Nephron (organoid): Measurements from ENCODE around the gene AGR2.

Experiments
- H3K27ac Mint-ChIP-seq, 3 experiments: 2 replicates each; pipeline ENCODE4 v1.8.0; 2020; ENCODE audit warnings: mixed read lengths in 3 of 3, mild to moderate bottlenecking in 2 of 3, moderate library complexity in 1 of 3
- H3K27me3 Mint-ChIP-seq: 2 replicates; pipeline ENCODE4 v1.8.0; 2021; ENCODE audit warnings: low read depth, mild to moderate bottlenecking, moderate library complexity, mixed read lengths
- H3K36me3 Mint-ChIP-seq: 2 replicates; pipeline ENCODE4 v1.8.0; 2020; ENCODE audit warnings: low read depth, mixed read lengths
- H3K4me1 Mint-ChIP-seq: 2 replicates; pipeline ENCODE4 v1.8.0; 2020; ENCODE audit warnings: mixed read lengths
- H3K4me3 Mint-ChIP-seq, 3 experiments: 2 replicates each; pipeline ENCODE4 v1.8.0; 2020; ENCODE audit warnings: mild to moderate bottlenecking in 3 of 3, mixed read lengths in 3 of 3, moderate library complexity in 2 of 3
- H3K9me3 Mint-ChIP-seq: 2 replicates; pipeline ENCODE4 v1.8.0; 2020; ENCODE audit warnings: mixed read lengths
- TF ChIP-seq, protein P1 (sequence below), 3 experiments: fragments of 200-600 bp; sonication (generic); IDR thresholded peaks; one replicate each; pipeline ENCODE4 v1.5.0; 2021; ENCODE audit warnings: antibody characterized with exemption in 3 of 3; ENCODE audit not compliant: unreplicated experiment in 3 of 3

AGR2 gene

DNA sequence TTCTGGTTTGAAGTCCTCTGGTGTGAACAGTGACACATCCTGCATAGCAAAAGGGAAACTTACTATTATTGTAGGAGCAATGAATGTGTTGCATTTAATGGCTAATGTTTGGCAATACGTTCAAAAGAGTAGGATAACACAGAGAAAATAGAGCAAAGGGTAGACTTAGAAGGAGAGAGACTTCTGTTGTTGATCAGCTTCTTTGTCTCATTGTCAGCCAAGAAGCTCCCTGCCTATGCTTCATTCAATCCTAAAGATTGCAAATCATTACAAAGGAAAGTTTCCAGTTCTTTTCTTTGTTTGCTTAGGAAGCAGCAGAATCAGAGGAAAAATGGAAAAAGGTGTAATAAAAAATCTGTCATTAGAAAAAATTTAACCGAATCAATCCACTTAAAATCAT is 59.2 kb downstream of the AGR2 start:
- Mint-ChIP-seq H3K9me3 (no peaks in the 10 kb centered on the region), H3K4me1 (peaks cover 11% of the 10 kb centered on the region), H3K4me3 (no peak overlapping the region), H3K27ac (no peak overlapping the region), H3K36me3 (no peaks in the 10 kb centered on the region), H3K27me3 (peaks cover 21% of the 10 kb centered on the region)
- TF ChIP-seq, protein P1, sequence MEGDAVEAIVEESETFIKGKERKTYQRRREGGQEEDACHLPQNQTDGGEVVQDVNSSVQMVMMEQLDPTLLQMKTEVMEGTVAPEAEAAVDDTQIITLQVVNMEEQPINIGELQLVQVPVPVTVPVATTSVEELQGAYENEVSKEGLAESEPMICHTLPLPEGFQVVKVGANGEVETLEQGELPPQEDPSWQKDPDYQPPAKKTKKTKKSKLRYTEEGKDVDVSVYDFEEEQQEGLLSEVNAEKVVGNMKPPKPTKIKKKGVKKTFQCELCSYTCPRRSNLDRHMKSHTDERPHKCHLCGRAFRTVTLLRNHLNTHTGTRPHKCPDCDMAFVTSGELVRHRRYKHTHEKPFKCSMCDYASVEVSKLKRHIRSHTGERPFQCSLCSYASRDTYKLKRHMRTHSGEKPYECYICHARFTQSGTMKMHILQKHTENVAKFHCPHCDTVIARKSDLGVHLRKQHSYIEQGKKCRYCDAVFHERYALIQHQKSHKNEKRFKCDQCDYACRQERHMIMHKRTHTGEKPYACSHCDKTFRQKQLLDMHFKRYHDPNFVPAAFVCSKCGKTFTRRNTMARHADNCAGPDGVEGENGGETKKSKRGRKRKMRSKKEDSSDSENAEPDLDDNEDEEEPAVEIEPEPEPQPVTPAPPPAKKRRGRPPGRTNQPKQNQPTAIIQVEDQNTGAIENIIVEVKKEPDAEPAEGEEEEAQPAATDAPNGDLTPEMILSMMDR (IDR thresholded peaks at IDR 0.05; ENCODE audit: unreplicated experiment in 3 of 3), result no peak

DNA sequence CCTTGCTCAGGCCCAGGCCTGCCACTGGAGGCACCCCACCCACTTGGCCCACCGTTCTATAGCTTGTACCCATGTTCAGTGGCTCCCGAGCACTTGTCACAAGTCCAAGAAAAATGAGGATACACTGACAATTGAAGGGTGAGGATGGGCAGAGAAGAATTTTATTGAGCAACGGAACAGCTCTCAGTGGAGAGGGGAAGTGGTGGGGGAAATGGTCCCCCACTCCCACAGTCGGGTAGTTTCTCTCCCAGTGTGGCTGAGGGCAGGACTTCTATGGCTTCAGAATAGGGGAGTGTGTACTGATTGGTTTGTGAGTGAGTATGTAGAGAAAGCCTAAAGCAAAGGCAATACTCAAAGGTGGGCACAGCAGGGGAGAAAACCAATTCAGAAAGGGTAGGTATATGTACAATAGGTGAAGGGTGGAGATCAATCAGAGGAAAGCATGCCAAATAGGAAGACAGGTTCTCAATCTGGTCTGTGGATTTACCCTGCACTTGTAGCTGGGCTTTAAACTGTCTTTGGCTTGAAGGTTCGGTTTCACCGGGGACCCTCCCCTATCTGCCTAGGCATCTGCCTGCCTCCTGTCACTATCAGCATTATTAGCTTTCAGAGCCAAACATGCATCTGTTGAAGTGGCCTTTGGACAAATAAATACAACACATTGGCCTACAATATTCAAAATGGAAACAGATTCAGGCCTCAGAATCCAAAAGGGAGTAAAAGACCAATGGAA is 60.1 kb downstream of the AGR2 start:
- H3K36me3 Mint-ChIP-seq, result no peaks in the 10 kb centered on the region
- no peaks in the 10 kb centered on the region for H3K9me3 Mint-ChIP-seq
- H3K4me3 Mint-ChIP-seq, result no peak overlapping the region
- H3K27ac Mint-ChIP-seq, result no peak overlapping the region
- peaks cover 21% of the 10 kb centered on the region for H3K4me1 Mint-ChIP-seq
- peaks cover 12% of the 10 kb centered on the region for H3K27me3 Mint-ChIP-seq
- TF ChIP-seq, protein P1 (IDR thresholded peaks at IDR 0.05; ENCODE audit: unreplicated experiment in 3 of 3), result no peak

DNA sequence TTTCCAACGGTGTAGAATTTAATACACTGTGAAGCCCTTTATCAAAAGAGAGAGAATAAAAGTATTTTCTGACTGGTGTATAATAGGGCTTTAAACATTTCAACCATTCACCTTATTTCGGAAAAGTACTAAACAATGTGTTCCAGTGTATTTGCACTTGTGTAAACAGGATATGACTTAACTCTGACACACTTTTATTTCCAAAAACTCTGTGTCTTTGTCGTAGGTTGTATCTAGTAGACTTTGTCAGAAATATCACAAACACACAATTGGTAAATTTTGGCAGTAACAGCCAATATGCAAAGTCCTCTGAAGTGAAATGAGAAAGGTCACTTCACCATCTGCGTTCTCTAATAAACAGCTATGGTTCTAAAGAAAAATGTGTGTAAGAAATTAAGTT is 61.6 kb downstream of the AGR2 start:
- Mint-ChIP-seq H3K4me1 (peaks cover 21% of the 10 kb centered on the region), H3K27ac (no peak overlapping the region), H3K36me3 (no peaks in the 10 kb centered on the region), H3K4me3 (no peak overlapping the region), H3K27me3 (peaks cover 14% of the 10 kb centered on the region), H3K9me3 (no peaks in the 10 kb centered on the region)
- TF ChIP-seq, protein P1 (IDR thresholded peaks at IDR 0.05; ENCODE audit: unreplicated experiment in 3 of 3), result no peak

DNA sequence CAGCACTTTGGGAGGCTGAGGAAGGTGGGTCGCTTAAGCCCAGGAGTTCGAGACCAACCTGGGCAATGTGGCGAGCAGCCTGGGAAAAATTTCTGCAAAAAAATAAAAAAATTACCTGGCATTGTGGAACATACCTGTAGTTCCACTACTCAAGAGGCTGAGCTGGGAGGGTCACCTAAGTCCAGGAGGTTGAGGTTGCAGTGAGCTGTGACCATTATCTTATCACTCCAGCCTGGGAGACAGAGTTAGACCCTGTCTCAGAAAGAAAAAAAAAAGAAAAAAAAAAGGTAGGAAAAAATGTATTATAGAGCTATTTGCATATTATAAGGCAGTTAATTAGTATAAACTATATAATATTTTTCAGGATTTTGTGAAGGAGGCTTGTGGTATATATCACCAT is 62.3 kb downstream of the AGR2 start:
- peaks cover 20% of the 10 kb centered on the region for H3K4me1 Mint-ChIP-seq
- TF ChIP-seq, protein P1 (IDR thresholded peaks at IDR 0.05; ENCODE audit: unreplicated experiment in 3 of 3), result no peak
- no peak overlapping the region for H3K27ac Mint-ChIP-seq
- no peak overlapping the region for H3K4me3 Mint-ChIP-seq
- H3K27me3 Mint-ChIP-seq, result peaks cover 18% of the 10 kb centered on the region
- H3K9me3 Mint-ChIP-seq, result no peaks in the 10 kb centered on the region
- no peaks in the 10 kb centered on the region for H3K36me3 Mint-ChIP-seq
